Measurements from ENCODE around the gene ANKRD16.

GRCh38 chr10:5896208-5897052 lies 6.7 kb upstream of the ANKRD16 start:
- no peak for TF ChIP-seq CTCF (conservative IDR thresholded peaks at IDR 0.05; ENCODE audit: low read depth in 2 of 2)
- TF ChIP-seq EZH2phosphoT487 (IDR thresholded peaks at IDR 0.05; ENCODE audit: unreplicated experiment) = no peak
- TF ChIP-seq EZH2 (IDR thresholded peaks at IDR 0.05; ENCODE audit: low read depth, unreplicated experiment) = no peak
- no peak for TF ChIP-seq JUNB (IDR thresholded peaks at IDR 0.05; ENCODE audit: unreplicated experiment)
- TF ChIP-seq CREB1 (CRISPR knock-in tag; IDR thresholded peaks at IDR 0.05; ENCODE audit: low read depth) = no peak
- no peak for TF ChIP-seq POLR2AphosphoS5 (IDR thresholded peaks at IDR 0.05; ENCODE audit: low read depth)
- TF ChIP-seq ZNF331 (CRISPR knock-in tag; IDR thresholded peaks at IDR 0.05; ENCODE audit: low read depth) = no peak
- TF ChIP-seq ZNF462 (CRISPR knock-in tag; IDR thresholded peaks at IDR 0.05) = no peak
- no peak for TF ChIP-seq REST (IDR thresholded peaks at IDR 0.05; ENCODE audit: unreplicated experiment)
- no peak for TF ChIP-seq STAT1 (IDR thresholded peaks at IDR 0.05; ENCODE audit: unreplicated experiment)
- no peak for TF ChIP-seq ETS1 (IDR thresholded peaks at IDR 0.05)
- TF ChIP-seq ZNF114 (CRISPR knock-in tag; IDR thresholded peaks at IDR 0.05) = no peak

All from GM23338 (cell line).